Heart right ventricle (tissue), 16 donors: Measurements from ENCODE around the gene KIF17. TPM values are rescaled to one million over a fixed set of nuclear protein-coding genes. Genes with fewer than 3 reads are reported as not detected.

ENCODE experiments used
- ATAC-seq, 8 donors: fragments of 200-7000 bp; cut with Tn5 transposase; one replicate each; pipeline ENCODE4 v1.9.1; 2020; ENCODE audit warnings: mild to moderate bottlenecking in 8 of 8, moderate library complexity in 8 of 8, moderate number of reproducible peaks in 1 of 8
- DNase-seq, 2 donors: peaks; one replicate each; pipeline ENCODE4 v3.0.0-alpha.2; 2020
- H3K27ac ChIP-seq, 10 donors: fragments of 200-600 bp; sonication (generic) in 2 of 10; one replicate each; pipeline versions ENCODE4 v1.5.0 to v1.8.0; 2020 to 2022; ENCODE audit warnings: mild to moderate bottlenecking in 3 of 10
- H3K27me3 ChIP-seq, 7 donors: fragments of 200-600 bp; one replicate each; pipeline ENCODE4 v1.8.0; 2021 to 2022; ENCODE audit warnings: mild to moderate bottlenecking in 2 of 7
- H3K36me3 ChIP-seq, 9 donors: fragments of 200-600 bp; sonication (generic) in 1 of 9; one replicate each; pipeline versions ENCODE4 v1.5.0 to v1.8.0; 2020 to 2022; ENCODE audit warnings: mild to moderate bottlenecking in 2 of 9
- H3K4me1 ChIP-seq, 9 donors: fragments of 200-600 bp; sonication (generic) in 1 of 9; one replicate each; pipeline versions ENCODE4 v1.5.0 to v1.8.0; 2020 to 2022; ENCODE audit warnings: mild to moderate bottlenecking in 4 of 9
- H3K4me3 ChIP-seq, 10 donors: fragments of 200-600 bp; sonication (generic) in 2 of 10; one replicate each; pipeline versions ENCODE4 v1.5.0 to v1.8.0; 2020 to 2022; ENCODE audit warnings: mild to moderate bottlenecking in 7 of 10, moderate library complexity in 2 of 10
- H3K9me3 ChIP-seq, 11 donors: fragments of 200-600 bp in 10 of 11; sonication (generic) in 2 of 11; one replicate each; pipeline versions ENCODE4 v1.5.0 to v1.8.0; 2013 to 2022; ENCODE audit warnings: mild to moderate bottlenecking in 2 of 11, control low read depth in 1 of 11, moderate library complexity in 1 of 11
- WGBS, 2 donors: extraction: QIAGEN DNeasy Blood & Tissue Kit; methylation state at CpG; one replicate each; pipeline ENCODE4 v1.1.7; 2013; ENCODE audit warnings: inconsistent platforms in 1 of 2; 5-methylcytosine and 5-hydroxymethylcytosine counted together
- intact Hi-C, 10 donors: fragments of 100-400 bp; cut with DNase I; formaldehyde crosslinking; loops; one replicate each; pipeline versions ENCODE4 v1.11.1 to v1.14.2; 2022
- polyA plus RNA-seq, 2 donors: library from polyadenylated mRNA; stranded (reverse); fragments of 200-250 nt; gene quantifications; one replicate each; pipeline ENCODE4 v1.2.3, GENCODE V29; 2013
- total RNA-seq, 10 donors: library from RNA; stranded (reverse); fragmentation: NEBNext Ultra II Directional in 3 of 10; extraction: Animal tissue kit (Norgen Biotek cat#: 25700) in 3 of 10; gene quantifications; one replicate each; pipeline versions ENCODE4 v1.2.1 to v1.2.4, GENCODE V29; 2021 to 2023
- TF ChIP-seq, protein P1 (sequence below), 9 donors: fragments of 200-600 bp; sonication (generic) in 2 of 9; IDR thresholded peaks; one replicate each; pipeline versions ENCODE4 v1.5.0 to v1.8.0; 2021 to 2022; ENCODE audit warnings: antibody characterized with exemption in 9 of 9, mild to moderate bottlenecking in 5 of 9, moderate library complexity in 1 of 9
- donor health status: Arrhythmogenic right ventricular cardiomyopathy.
- donor health status: ischemic (EF 13 %, LVEDD 7.1; RV severe dilation, severe dysfunction).
- donor health status: healthy with polysubstance abuse.
- donor health status: DM: no; HTN: yes; CAD: no.
- donor health status: DM: no; HTN: no; CAD: no.
- donor health status: ischemic (EF 25% LVEDD 6.9; RV normal size, moderate dysfunction).
- donor health status: ischemic (EF 25% LVEDD 5.7; RV mildly dilated, moderate dysfunction).
- donor health status: healthy.
- donor health status: DM: yes; HTN: yes; CAD: no.
- donor health status: Ischemic cardiomyopathy.
- donor health status: ischemic (EF 35%, LVEDD 5.7; RV mildly dilated, moderate dysfunction).
- donor health status: nonischemic (EF 11% LVEDD 7.7; RV severe dilation, severe dysfunction).
- donor health status: DM: yes; HTN: yes; CAD: no.
- donor health status: PGD.
- donor health status: ischemic (EF 29% LVEDD 5.4; RV normal size, mild dysfunction).
- donor health status: nonischemic (EF 23%, LVEDD 6.1; RV moderate dilation, normal function).

Gene KIF17
- total and polyA plus RNA-seq, 12 donors: 2.7 to 7.5 (median 5.2) TPM

DNA sequence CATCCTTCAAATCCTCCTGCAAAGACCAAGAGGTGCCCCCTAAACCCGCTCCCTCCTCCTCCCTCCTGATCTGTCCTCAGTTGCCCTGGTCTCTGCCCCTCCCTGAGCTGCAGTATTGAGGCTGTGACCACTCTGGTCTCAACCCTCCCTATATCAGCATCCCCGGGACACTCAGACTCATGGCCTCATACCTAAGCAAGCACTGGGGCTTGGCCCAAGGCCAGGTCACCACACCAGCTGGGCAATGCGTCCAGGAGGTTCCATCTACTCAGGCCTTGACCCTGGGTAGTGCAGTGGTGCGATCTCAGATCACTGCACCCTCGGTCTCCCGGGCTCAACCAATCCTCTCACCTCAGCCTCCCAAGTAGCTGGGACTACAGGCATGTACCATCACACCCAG lies 9.8 kb downstream of the KIF17 start:
- Histone ChIP-seq H3K27ac (no peak overlapping the region), H3K36me3 (no peaks in the 10 kb centered on the region)
- ATAC-seq: no peak

DNA sequence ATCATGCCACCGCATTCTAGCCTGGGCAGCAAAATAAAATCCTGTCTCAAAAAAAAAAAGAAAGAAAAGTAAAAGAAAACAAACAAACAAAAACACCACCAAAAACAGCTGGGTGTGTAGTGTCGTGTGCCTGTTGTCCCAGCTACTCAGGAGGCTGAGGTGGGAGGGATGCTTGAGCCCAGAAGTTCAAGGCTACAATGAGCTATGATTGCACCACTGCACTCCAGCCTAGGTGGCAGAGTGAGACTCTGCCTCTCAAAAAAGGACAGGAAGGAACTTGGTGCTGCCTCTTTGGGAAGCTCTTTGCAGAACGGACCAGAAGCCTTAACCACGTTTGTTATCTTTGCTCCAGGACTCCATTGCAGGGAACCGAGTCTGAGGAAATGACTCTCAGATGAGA lies 11.0 kb downstream of the KIF17 start:
- no peaks in the 10 kb centered on the region for H3K4me1 ChIP-seq
- intact Hi-C loops: loop anchor here in 1 of 10 donors (5.0 kb wide), 1 partner anchor 50 kb away; no protein-coding TSS in a partner anchor
- TF ChIP-seq, protein P1, sequence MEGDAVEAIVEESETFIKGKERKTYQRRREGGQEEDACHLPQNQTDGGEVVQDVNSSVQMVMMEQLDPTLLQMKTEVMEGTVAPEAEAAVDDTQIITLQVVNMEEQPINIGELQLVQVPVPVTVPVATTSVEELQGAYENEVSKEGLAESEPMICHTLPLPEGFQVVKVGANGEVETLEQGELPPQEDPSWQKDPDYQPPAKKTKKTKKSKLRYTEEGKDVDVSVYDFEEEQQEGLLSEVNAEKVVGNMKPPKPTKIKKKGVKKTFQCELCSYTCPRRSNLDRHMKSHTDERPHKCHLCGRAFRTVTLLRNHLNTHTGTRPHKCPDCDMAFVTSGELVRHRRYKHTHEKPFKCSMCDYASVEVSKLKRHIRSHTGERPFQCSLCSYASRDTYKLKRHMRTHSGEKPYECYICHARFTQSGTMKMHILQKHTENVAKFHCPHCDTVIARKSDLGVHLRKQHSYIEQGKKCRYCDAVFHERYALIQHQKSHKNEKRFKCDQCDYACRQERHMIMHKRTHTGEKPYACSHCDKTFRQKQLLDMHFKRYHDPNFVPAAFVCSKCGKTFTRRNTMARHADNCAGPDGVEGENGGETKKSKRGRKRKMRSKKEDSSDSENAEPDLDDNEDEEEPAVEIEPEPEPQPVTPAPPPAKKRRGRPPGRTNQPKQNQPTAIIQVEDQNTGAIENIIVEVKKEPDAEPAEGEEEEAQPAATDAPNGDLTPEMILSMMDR (IDR thresholded peaks at IDR 0.05): no peak
- H3K27me3 ChIP-seq: peaks cover 0 to 5% (median 0%) of the 10 kb centered on the region in 7 donors
- ATAC-seq (no peak), DNase-seq (no peak)
- no peak overlapping the region for H3K27ac ChIP-seq
- H3K36me3 ChIP-seq: no peaks in the 10 kb centered on the region
- 52 to 58% methylated on average over 5 of the region's 5 CpGs for WGBS, 2 donors
- H3K4me3 ChIP-seq: no peak overlapping the region
- no peaks in the 10 kb centered on the region for H3K9me3 ChIP-seq

More for the DNA sequence above, 9.8 kb downstream of the KIF17 start:
- intact Hi-C loops: loop anchor here in 1 of 10 donors (5.0 kb wide), 1 partner anchor 49 kb away; no protein-coding TSS in a partner anchor
- Histone ChIP-seq H3K4me1 (no peaks in the 10 kb centered on the region), H3K27me3 (peaks cover 0 to 5% (median 0%) of the 10 kb centered on the region in 7 donors), H3K4me3 (no peak overlapping the region), H3K9me3 (no peaks in the 10 kb centered on the region)
- TF ChIP-seq, protein P1 (IDR thresholded peaks at IDR 0.05): no peak
- WGBS, 2 donors: 84 to 85% methylated on average over 6 of the region's 6 CpGs
- DNase-seq: no peak

DNA sequence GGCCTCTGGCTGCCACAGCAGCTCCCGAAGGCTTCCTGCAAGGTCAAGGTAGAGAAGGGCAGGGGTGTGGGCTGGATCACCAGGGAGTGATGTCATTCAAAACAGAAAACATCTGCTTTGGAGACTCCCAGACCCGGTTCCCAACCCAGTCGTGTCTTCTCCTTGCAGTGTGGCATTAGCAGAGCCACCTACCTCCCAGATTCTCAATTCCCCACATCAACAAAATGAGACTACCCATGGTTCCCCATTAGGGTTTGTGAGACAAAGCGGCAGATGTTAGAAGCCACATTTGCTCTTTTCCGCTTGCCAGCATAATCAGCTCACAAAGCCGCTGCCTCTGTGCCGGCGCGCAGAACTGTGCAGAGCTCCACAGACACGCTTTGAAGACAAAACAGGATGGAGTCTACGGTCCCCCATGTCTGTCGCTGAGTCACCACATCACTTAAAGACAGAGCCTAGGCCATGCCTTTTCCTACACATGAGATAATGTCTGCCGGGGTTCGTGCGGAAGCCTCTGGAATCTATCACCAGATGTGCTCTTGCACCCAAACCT lies 12.5 kb downstream of the KIF17 start:
- WGBS, 2 donors: 63 to 70% methylated on average over 15 of the region's 15 CpGs
- Histone ChIP-seq H3K27ac (no peak overlapping the region), H3K9me3 (no peaks in the 10 kb centered on the region), H3K4me3 (no peak overlapping the region), H3K4me1 (no peaks in the 10 kb centered on the region), H3K36me3 (no peaks in the 10 kb centered on the region), H3K27me3 (no peaks in the 10 kb centered on the region)
- no peak for ATAC-seq
- no peak for DNase-seq
- intact Hi-C loops: loop anchor here in 1 of 10 donors (5.0 kb wide), 1 partner anchor 52 kb away; no protein-coding TSS in a partner anchor
- TF ChIP-seq, protein P1 (IDR thresholded peaks at IDR 0.05): no peak

DNA sequence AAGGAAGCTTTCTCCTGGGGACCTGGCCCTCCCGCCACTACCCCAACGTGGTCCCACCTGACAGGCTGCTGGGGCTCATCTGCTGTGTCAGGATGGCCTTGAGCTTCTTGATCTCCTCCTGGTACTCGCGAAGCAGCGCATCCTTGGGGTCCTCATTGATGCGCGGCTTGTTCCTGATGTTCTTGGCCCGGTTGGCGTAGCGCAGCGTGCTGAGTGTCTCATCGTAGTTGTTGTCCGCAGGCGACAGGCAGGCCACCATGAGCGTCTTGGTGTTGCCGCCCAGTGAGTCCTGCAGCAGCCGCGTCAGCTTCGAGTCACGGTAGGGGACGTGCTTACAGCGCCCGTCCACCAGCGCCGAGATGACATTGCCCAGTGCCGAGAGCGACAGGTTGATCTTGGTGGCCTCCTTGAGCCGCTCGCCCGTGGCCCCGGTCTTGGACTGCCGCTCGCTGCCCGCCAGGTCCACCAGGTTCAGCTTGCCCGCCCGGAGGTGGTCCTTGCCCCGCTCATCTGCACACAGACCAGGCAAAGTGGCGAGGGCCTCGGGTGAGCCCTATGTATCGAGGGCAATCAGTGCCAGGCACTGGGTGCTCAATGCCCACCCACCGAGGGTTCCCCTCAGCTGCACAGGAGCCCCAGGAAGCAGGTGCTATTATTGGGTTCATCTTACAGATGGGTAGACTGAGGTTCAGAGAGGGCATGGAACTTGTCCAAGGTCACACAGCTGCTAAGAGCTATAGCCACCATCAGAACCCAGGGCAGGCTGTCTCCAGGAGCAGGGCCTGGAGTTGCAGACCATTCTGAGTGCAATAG lies 13.2 kb downstream of the KIF17 start:
- H3K9me3 ChIP-seq: no peaks in the 10 kb centered on the region
- 94 to 96% methylated on average over 41 of the region's 41 CpGs for WGBS, 2 donors
- DNase-seq: no peak
- TF ChIP-seq, protein P1 (IDR thresholded peaks at IDR 0.05): no peak
- no peaks in the 10 kb centered on the region for H3K4me1 ChIP-seq
- H3K4me3 ChIP-seq: no peak overlapping the region
- H3K36me3 ChIP-seq: no peaks in the 10 kb centered on the region
- intact Hi-C loops: loop anchor here in 1 of 10 donors (5.0 kb wide), 1 partner anchor 53 kb away; no protein-coding TSS in a partner anchor
- no peaks in the 10 kb centered on the region for H3K27me3 ChIP-seq
- no peak for ATAC-seq
- H3K27ac ChIP-seq: no peak overlapping the region
